ENCODE measurements around the gene RASD2. TPM values are rescaled to one million over a fixed set of nuclear protein-coding genes. Genes with fewer than 3 reads are reported as not detected.

The RASD2 gene
- total and polyA plus RNA-seq, 2 experiments from 2014 or later = 1.2 to 3.6 TPM

DNA sequence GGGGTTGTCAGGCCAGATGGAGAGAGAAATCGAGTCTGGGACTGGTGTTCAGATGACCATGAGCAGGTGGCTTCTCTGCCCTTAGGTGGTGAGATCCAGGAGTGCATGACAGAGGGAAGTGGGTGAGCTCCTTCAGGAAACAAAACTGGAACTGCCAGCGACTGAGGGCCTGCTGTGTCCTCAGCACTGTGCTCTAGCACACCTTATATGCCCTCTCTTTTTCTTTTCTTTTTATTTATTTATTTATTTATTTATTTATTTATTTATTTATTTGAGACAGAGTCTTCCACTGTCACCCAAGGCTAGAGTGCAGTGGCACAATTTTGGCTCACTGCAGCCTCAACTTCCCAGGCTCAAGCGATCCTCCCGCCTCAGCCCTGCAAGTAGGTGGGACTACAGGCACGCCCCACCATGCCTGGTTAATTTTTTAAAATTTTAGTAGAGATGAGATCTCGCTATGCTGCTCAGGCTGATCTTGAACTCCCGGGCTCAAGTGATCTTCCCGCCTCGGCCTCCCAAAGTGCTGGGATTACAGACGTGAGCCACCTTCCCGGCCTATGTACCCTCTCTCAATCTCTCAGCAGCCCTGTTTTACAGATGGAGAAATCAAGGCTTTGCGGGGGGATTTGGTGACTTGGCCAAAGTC lies 14.8 kb upstream of the RASD2 start:
- no peaks in the 10 kb centered on the region for H3K9me2 ChIP-seq (ENCODE audit: insufficient read depth)
- TF ChIP-seq JUNB (IDR thresholded peaks at IDR 0.05; ENCODE audit: unreplicated experiment) (no peak), CTCF (conservative IDR thresholded peaks at IDR 0.05; ENCODE audit: low read depth in 2 of 2) (no peak), POLR2AphosphoS5 (IDR thresholded peaks at IDR 0.05; ENCODE audit: low read depth) (no peak), EZH2 (IDR thresholded peaks at IDR 0.05; ENCODE audit: low read depth, unreplicated experiment) (no peak), ZNF331 (CRISPR knock-in tag; IDR thresholded peaks at IDR 0.05; ENCODE audit: low read depth) (no peak), ZNF114 (CRISPR knock-in tag; IDR thresholded peaks at IDR 0.05) (no peak), STAT1 (IDR thresholded peaks at IDR 0.05; ENCODE audit: unreplicated experiment) (no peak), CREB1 (CRISPR knock-in tag; IDR thresholded peaks at IDR 0.05; ENCODE audit: low read depth) (no peak), NANOG (IDR thresholded peaks at IDR 0.05; ENCODE audit: borderline replicate concordance) (no peak), EZH2phosphoT487 (IDR thresholded peaks at IDR 0.05; ENCODE audit: unreplicated experiment) (no peak)
- TF ChIP-seq, protein P1, sequence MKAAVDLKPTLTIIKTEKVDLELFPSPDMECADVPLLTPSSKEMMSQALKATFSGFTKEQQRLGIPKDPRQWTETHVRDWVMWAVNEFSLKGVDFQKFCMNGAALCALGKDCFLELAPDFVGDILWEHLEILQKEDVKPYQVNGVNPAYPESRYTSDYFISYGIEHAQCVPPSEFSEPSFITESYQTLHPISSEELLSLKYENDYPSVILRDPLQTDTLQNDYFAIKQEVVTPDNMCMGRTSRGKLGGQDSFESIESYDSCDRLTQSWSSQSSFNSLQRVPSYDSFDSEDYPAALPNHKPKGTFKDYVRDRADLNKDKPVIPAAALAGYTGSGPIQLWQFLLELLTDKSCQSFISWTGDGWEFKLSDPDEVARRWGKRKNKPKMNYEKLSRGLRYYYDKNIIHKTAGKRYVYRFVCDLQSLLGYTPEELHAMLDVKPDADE (IDR thresholded peaks at IDR 0.05) = no peak
- TF ChIP-seq, protein P2, sequence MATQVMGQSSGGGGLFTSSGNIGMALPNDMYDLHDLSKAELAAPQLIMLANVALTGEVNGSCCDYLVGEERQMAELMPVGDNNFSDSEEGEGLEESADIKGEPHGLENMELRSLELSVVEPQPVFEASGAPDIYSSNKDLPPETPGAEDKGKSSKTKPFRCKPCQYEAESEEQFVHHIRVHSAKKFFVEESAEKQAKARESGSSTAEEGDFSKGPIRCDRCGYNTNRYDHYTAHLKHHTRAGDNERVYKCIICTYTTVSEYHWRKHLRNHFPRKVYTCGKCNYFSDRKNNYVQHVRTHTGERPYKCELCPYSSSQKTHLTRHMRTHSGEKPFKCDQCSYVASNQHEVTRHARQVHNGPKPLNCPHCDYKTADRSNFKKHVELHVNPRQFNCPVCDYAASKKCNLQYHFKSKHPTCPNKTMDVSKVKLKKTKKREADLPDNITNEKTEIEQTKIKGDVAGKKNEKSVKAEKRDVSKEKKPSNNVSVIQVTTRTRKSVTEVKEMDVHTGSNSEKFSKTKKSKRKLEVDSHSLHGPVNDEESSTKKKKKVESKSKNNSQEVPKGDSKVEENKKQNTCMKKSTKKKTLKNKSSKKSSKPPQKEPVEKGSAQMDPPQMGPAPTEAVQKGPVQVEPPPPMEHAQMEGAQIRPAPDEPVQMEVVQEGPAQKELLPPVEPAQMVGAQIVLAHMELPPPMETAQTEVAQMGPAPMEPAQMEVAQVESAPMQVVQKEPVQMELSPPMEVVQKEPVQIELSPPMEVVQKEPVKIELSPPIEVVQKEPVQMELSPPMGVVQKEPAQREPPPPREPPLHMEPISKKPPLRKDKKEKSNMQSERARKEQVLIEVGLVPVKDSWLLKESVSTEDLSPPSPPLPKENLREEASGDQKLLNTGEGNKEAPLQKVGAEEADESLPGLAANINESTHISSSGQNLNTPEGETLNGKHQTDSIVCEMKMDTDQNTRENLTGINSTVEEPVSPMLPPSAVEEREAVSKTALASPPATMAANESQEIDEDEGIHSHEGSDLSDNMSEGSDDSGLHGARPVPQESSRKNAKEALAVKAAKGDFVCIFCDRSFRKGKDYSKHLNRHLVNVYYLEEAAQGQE (IDR thresholded peaks at IDR 0.05; ENCODE audit: unreplicated experiment) = no peak
- TF ChIP-seq, protein P3, sequence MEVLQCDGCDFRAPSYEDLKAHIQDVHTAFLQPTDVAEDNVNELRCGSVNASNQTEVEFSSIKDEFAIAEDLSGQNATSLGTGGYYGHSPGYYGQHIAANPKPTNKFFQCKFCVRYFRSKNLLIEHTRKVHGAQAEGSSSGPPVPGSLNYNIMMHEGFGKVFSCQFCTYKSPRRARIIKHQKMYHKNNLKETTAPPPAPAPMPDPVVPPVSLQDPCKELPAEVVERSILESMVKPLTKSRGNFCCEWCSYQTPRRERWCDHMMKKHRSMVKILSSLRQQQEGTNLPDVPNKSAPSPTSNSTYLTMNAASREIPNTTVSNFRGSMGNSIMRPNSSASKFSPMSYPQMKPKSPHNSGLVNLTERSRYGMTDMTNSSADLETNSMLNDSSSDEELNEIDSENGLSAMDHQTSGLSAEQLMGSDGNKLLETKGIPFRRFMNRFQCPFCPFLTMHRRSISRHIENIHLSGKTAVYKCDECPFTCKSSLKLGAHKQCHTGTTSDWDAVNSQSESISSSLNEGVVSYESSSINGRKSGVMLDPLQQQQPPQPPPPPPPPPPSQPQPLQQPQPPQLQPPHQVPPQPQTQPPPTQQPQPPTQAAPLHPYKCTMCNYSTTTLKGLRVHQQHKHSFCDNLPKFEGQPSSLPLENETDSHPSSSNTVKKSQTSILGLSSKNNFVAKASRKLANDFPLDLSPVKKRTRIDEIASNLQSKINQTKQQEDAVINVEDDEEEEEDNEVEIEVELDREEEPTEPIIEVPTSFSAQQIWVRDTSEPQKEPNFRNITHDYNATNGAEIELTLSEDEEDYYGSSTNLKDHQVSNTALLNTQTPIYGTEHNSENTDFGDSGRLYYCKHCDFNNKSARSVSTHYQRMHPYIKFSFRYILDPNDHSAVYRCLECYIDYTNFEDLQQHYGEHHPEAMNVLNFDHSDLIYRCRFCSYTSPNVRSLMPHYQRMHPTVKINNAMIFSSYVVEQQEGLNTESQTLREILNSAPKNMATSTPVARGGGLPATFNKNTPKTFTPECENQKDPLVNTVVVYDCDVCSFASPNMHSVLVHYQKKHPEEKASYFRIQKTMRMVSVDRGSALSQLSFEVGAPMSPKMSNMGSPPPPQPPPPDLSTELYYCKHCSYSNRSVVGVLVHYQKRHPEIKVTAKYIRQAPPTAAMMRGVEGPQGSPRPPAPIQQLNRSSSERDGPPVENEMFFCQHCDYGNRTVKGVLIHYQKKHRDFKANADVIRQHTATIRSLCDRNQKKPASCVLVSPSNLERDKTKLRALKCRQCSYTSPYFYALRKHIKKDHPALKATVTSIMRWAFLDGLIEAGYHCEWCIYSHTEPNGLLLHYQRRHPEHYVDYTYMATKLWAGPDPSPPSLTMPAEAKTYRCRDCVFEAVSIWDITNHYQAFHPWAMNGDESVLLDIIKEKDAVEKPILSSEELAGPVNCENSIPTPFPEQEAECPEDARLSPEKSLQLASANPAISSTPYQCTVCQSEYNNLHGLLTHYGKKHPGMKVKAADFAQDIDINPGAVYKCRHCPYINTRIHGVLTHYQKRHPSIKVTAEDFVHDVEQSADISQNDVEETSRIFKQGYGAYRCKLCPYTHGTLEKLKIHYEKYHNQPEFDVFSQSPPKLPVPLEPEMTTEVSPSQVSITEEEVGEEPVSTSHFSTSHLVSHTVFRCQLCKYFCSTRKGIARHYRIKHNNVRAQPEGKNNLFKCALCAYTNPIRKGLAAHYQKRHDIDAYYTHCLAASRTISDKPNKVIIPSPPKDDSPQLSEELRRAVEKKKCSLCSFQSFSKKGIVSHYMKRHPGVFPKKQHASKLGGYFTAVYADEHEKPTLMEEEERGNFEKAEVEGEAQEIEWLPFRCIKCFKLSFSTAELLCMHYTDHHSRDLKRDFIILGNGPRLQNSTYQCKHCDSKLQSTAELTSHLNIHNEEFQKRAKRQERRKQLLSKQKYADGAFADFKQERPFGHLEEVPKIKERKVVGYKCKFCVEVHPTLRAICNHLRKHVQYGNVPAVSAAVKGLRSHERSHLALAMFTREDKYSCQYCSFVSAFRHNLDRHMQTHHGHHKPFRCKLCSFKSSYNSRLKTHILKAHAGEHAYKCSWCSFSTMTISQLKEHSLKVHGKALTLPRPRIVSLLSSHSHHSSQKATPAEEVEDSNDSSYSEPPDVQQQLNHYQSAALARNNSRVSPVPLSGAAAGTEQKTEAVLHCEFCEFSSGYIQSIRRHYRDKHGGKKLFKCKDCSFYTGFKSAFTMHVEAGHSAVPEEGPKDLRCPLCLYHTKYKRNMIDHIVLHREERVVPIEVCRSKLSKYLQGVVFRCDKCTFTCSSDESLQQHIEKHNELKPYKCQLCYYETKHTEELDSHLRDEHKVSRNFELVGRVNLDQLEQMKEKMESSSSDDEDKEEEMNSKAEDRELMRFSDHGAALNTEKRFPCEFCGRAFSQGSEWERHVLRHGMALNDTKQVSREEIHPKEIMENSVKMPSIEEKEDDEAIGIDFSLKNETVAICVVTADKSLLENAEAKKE (CRISPR knock-in tag; IDR thresholded peaks at IDR 0.05) = no peak
- no peaks in the 10 kb centered on the region for H3K4me1 ChIP-seq (ENCODE audit: insufficient read depth)
- Mint-ChIP-seq H3K27me3 (ENCODE audit: insufficient read depth, low read depth, poor library complexity) (peaks cover 10% of the 10 kb centered on the region), H3K36me3 (ENCODE audit: low read depth) (no peaks in the 10 kb centered on the region), H3K27ac (no peak overlapping the region), H3K4me3 (no peak overlapping the region), H3K4me1 (peaks cover 15% of the 10 kb centered on the region), H3K9me3 (0 out of 3 replicates have a peak, but pooled peaks cover 4% of the 10 kb centered on the region)
- H2AFZ ChIP-seq = no peak overlapping the region
- no peak for ATAC-seq
- H3K27ac ChIP-seq (ENCODE audit: low read depth) = no peak overlapping the region
- no peak overlapping the region for H3K4me2 ChIP-seq
- no peaks in the 10 kb centered on the region for H3F3A ChIP-seq (replicated peaks; ENCODE audit: low read depth)
- no peaks in the 10 kb centered on the region for H3K79me2 ChIP-seq (replicated peaks; ENCODE audit: insufficient read depth)
- DNase-seq (ENCODE audit: low spot score) = no peak
- no peaks in the 10 kb centered on the region for H3K27me3 ChIP-seq (ENCODE audit: insufficient read depth)
- no peak overlapping the region for H3K4me3 ChIP-seq
- H3K36me3 ChIP-seq (ENCODE audit: insufficient read depth) = no peaks in the 10 kb centered on the region
- H4K20me1 ChIP-seq (replicated peaks; ENCODE audit: insufficient read depth) = no peaks in the 10 kb centered on the region

All from GM23338 (cell line).